GM12865 (cell line): ENCODE data around the gene IL18R1.

ENCODE experiments used
- DNase-seq: peaks from one replicate; pipeline ENCODE4 v3.0.0; 2010; ENCODE audit warnings: low read depth
- H3K4me3 ChIP-seq: 2 replicates; pipeline ENCODE4 v1.5.1; 2011; ENCODE audit warnings: mild to moderate bottlenecking, low read depth, low read length, control low read depth
- TF ChIP-seq, protein P1 (sequence below): IDR thresholded peaks from 2 replicates; pipeline ENCODE4 v1.5.1; 2011; ENCODE audit warnings: low read length, control low read depth, low read depth, inconsistent platforms; ENCODE audit not compliant: insufficient read depth; ENCODE audit errors: missing control alignments

IL18R1 gene

DNA sequence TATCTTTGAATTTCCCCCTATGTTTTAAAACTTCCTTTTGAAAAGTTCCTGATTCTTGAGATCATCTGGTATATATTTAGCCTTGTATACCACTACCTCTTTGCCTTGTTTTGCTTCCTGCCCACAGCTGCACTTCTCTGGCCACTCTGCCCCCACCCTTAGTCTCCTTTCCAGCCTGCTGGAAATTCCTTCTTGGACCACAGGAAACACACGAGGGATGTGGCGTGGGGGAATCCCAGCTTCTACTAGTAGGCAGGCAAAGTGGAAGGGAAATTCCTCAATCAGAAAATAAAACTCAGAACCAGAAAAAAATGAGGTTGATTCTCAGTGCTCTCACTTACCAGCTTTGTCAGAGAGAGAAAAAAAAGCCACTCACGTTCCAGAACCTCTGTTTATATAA, 80.7 kb downstream of the IL18R1 start:
- DNase-seq = peak; percentile 74
- H3K4me3 ChIP-seq = no peak overlapping the region
- TF ChIP-seq, protein P1, sequence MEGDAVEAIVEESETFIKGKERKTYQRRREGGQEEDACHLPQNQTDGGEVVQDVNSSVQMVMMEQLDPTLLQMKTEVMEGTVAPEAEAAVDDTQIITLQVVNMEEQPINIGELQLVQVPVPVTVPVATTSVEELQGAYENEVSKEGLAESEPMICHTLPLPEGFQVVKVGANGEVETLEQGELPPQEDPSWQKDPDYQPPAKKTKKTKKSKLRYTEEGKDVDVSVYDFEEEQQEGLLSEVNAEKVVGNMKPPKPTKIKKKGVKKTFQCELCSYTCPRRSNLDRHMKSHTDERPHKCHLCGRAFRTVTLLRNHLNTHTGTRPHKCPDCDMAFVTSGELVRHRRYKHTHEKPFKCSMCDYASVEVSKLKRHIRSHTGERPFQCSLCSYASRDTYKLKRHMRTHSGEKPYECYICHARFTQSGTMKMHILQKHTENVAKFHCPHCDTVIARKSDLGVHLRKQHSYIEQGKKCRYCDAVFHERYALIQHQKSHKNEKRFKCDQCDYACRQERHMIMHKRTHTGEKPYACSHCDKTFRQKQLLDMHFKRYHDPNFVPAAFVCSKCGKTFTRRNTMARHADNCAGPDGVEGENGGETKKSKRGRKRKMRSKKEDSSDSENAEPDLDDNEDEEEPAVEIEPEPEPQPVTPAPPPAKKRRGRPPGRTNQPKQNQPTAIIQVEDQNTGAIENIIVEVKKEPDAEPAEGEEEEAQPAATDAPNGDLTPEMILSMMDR = no peak

DNA sequence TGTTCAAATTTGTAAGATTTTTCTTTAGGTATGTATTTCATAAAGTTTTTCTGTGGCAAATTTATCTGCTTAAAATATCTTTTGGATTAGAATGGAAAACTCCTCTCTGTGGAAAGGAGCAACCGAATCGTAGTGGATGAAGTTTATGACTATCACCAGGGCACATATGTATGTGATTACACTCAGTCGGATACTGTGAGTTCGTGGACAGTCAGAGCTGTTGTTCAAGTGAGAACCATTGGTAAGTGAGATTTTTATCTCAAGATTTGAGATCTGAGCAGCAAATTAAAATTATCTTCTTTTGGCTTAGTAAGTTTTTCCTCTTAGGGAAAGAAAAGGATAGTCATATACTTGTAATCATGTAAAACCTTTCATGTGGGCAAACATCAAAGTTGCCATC, 81.5 kb downstream of the IL18R1 start:
- no peak overlapping the region for H3K4me3 ChIP-seq
- TF ChIP-seq, protein P1 = no peak
- DNase-seq = no peak

DNA sequence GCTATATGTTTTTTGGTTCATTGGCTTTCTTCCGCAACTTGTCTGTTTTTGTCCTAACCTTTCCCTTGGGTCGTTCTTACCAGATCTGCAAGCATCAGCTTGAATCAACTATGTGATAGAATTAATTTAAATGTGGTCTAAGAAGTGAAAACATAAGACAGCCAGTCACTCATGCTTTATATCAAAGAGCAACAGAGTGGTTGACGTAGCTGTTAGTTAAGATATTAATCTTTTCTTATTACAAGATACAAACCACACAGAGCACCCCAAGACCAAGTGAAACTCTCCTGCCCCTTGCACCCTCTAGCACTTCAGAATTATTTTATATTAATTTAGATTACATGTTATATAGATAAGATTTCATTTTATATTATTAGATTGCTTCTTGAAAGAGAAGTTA, 82.5 kb downstream of the IL18R1 start:
- H3K4me3 ChIP-seq = no peak overlapping the region
- TF ChIP-seq, protein P1 = no peak
- DNase-seq = no peak

DNA sequence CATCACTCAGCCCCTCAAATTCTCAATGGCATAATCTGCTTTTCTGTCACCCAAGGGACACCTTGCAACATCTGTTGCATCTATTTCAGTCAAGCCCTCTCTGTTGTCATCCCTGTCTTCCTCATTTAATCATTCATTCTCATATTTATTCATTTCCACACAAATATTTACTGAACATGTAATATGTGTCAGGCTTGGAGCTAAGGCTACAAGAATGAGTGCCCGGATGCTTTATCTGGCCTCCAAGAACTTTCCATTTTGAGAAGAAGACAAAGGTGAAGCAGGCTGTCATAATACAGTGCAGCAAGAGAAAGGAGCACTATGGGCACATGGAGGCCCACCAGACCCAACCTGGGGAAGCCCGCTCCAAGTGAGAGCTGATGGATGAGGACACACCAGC, 83.0 kb downstream of the IL18R1 start:
- no peak for DNase-seq
- no peak overlapping the region for H3K4me3 ChIP-seq
- TF ChIP-seq, protein P1 = no peak

DNA sequence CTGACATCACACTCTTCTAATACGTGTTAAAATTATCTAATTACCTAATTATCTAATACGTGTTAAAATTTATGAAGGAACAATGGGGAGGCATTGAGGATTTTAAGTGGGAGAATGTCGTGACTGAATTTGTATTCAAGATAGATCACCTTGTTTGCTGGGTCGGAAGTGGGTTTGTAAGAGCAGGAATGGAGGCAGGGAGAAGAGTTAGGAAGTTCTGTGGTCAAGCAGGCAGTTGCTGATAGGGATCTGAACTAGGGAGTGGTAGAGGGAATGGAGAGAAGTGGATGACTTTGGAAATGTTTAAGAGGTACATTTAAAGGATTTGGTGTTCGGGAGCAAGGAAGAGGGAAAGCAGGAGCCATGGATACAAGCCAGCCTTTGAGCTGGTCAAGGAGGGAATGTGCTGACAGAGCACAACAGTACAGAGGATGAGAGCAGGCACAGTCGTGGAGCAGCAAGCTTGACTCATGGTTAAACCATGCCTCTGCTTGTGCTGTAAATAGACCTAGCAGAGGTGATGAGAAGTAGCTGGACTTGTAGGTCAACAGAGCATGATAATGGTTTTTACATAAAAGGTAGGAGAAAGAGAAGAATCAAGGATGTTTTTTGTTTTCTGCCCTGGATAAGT, 83.6 kb downstream of the IL18R1 start:
- no peak overlapping the region for H3K4me3 ChIP-seq
- DNase-seq = no peak
- TF ChIP-seq, protein P1 = no peak

DNA sequence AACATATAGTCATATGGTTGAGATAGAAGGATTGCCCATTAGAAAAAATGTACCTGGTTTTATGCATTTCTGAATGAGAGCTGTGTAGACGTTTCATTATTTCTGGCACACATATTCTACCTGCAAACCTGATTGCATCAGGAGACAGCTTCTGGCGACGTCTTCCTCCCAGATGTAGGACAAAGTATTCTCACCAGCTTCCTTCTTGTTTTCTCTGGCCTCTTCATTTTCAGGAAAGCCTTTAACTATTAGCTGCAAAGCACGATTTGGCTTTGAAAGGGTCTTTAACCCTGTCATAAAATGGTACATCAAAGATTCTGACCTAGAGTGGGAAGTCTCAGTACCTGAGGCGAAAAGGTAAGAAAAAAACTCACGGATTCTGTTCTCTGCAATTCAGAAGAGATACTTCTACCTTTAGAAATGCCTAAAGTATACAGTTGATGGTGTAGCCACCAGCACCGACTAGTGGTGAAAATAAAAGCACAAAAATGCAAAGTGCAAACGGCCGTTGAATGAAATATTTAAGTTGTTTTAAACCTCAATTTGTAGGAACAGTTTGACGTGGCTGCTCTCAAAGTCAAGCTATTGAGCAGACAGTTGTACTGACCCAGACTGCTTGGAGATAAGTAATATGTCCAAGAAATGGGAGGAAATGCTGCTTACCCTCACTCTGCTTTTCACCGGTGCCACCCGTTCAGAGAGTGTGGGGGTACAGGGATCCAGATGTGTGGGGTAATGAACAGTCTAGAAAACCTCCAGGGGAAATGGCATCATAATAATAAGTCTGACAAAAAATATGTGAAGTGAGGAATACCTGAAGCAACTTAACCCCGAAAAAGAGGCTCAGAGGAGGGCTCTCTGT, 87.6 kb downstream of the IL18R1 start:
- H3K4me3 ChIP-seq = no peak overlapping the region
- TF ChIP-seq, protein P1 = peak; percentile 70
- peak; percentile 62 for DNase-seq
